ENCODE measurements around the gene WDR74. TPM values are rescaled to one million over a fixed set of nuclear protein-coding genes. Genes with fewer than 3 reads are reported as not detected.

WDR74 gene
- total and polyA plus RNA-seq, 9 of the 15 experiments (the other 6 are each of a cell fraction or from before 2014, with no cell fraction given), result 32.7 to 210 (median 114) TPM

DNA sequence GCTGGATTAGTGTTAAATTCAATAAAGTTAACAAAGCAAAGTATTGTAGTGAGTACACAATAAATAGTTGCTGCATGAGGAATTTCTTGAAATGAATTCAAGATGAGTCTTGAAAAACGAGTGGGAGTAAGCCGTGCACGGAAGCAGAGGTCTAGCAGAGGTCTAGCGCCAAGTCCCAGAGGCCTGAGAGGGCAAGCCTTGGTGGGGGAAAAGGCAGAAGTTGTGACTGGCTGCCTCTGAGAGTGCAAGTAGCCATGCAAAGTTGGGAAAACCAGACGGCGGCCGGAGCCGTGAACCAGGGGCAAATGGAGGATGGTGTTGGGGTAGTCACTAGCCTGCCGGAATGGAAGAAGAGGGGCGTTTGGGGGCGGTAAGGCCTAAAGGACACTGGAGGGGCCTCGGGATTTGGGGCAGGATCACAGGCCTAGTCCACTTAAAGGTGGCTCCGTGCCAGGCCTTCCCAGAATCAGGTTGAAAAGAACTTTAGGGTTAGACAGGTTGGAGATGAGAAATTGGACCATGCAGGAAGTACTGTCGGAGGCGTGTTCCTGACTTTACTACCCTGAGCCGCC, 40.9 kb upstream of the WDR74 start (continued):
- TF ChIP-seq, protein P1, sequence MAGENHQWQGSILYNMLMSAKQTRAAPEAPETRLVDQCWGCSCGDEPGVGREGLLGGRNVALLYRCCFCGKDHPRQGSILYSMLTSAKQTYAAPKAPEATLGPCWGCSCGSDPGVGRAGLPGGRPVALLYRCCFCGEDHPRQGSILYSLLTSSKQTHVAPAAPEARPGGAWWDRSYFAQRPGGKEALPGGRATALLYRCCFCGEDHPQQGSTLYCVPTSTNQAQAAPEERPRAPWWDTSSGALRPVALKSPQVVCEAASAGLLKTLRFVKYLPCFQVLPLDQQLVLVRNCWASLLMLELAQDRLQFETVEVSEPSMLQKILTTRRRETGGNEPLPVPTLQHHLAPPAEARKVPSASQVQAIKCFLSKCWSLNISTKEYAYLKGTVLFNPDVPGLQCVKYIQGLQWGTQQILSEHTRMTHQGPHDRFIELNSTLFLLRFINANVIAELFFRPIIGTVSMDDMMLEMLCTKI (IDR thresholded peaks at IDR 0.05; ENCODE audit: partially characterized antibody), result no peak
- TF ChIP-seq, protein P2, sequence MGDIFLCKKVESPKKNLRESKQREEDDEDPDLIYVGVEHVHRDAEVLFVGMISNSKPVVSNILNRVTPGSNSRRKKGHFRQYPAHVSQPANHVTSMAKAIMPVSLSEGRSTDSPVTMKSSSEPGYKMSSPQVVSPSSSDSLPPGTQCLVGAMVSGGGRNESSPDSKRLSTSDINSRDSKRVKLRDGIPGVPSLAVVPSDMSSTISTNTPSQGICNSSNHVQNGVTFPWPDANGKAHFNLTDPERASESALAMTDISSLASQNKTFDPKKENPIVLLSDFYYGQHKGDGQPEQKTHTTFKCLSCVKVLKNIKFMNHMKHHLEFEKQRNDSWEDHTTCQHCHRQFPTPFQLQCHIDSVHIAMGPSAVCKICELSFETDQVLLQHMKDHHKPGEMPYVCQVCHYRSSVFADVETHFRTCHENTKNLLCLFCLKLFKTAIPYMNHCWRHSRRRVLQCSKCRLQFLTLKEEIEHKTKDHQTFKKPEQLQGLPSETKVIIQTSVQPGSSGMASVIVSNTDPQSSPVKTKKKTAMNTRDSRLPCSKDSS (IDR thresholded peaks at IDR 0.05; ENCODE audit: low read depth, partially characterized antibody), result no peak
- TF ChIP-seq GABPB1 (CRISPR knock-in tag; IDR thresholded peaks at IDR 0.05) (no peak), SLC30A9 (CRISPR knock-in tag; IDR thresholded peaks at IDR 0.05) (0 out of 2 replicates have a peak, but pooled peaks have one; percentile 21), ZBTB8A (IDR thresholded peaks at IDR 0.05; ENCODE audit: partially characterized antibody) (no peak), POLR2A (conservative IDR thresholded peaks at IDR 0.05) (no peak), SNIP1 (IDR thresholded peaks at IDR 0.05; ENCODE audit: low read depth) (no peak), NBN (IDR thresholded peaks at IDR 0.05; ENCODE audit: low read depth) (no peak), ZBTB7A (IDR thresholded peaks at IDR 0.05; ENCODE audit: borderline replicate concordance, control insufficient read depth, low read depth, low read length) (no peak; the same call in 1 of the 2 replicates), SIN3B (IDR thresholded peaks at IDR 0.05; ENCODE audit: low read depth) (no peak), ZKSCAN3 (CRISPR knock-in tag; IDR thresholded peaks at IDR 0.05) (no peak), XRCC4 (IDR thresholded peaks at IDR 0.05; ENCODE audit: extremely low read depth, insufficient read depth, insufficient read length) (no peak), MEIS2 (IDR thresholded peaks at IDR 0.05; ENCODE audit: partially characterized antibody) (peak; percentile 19), BCOR (IDR thresholded peaks at IDR 0.05) (no peak), NR3C1 (CRISPR knock-in tag; IDR thresholded peaks at IDR 0.05) (no peak), KLF16 (IDR thresholded peaks at IDR 0.05) (0 out of 2 replicates have a peak, but pooled peaks have one; percentile 11), TCF7L2 (IDR thresholded peaks at IDR 0.05; ENCODE audit: low read depth, low read length) (no peak), MEF2A (IDR thresholded peaks at IDR 0.05; ENCODE audit: control insufficient read depth, low read depth, low read length) (no peak), SMARCA5 (IDR thresholded peaks at IDR 0.05) (no peak), TRIM28 (IDR thresholded peaks at IDR 0.05) (no peak)
- TF ChIP-seq, protein P3, sequence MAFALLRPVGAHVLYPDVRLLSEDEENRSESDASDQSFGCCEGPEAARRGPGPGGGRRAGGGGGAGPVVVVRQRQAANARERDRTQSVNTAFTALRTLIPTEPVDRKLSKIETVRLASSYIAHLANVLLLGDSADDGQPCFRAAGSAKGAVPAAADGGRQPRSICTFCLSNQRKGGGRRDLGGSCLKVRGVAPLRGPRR (CRISPR knock-in tag; IDR thresholded peaks at IDR 0.05), result no peak
- TF ChIP-seq, protein P4, sequence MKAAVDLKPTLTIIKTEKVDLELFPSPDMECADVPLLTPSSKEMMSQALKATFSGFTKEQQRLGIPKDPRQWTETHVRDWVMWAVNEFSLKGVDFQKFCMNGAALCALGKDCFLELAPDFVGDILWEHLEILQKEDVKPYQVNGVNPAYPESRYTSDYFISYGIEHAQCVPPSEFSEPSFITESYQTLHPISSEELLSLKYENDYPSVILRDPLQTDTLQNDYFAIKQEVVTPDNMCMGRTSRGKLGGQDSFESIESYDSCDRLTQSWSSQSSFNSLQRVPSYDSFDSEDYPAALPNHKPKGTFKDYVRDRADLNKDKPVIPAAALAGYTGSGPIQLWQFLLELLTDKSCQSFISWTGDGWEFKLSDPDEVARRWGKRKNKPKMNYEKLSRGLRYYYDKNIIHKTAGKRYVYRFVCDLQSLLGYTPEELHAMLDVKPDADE (conservative IDR thresholded peaks at IDR 0.05; ENCODE audit: control insufficient read depth, low read depth, low read length), result no peak
- TF ChIP-seq, protein P5, sequence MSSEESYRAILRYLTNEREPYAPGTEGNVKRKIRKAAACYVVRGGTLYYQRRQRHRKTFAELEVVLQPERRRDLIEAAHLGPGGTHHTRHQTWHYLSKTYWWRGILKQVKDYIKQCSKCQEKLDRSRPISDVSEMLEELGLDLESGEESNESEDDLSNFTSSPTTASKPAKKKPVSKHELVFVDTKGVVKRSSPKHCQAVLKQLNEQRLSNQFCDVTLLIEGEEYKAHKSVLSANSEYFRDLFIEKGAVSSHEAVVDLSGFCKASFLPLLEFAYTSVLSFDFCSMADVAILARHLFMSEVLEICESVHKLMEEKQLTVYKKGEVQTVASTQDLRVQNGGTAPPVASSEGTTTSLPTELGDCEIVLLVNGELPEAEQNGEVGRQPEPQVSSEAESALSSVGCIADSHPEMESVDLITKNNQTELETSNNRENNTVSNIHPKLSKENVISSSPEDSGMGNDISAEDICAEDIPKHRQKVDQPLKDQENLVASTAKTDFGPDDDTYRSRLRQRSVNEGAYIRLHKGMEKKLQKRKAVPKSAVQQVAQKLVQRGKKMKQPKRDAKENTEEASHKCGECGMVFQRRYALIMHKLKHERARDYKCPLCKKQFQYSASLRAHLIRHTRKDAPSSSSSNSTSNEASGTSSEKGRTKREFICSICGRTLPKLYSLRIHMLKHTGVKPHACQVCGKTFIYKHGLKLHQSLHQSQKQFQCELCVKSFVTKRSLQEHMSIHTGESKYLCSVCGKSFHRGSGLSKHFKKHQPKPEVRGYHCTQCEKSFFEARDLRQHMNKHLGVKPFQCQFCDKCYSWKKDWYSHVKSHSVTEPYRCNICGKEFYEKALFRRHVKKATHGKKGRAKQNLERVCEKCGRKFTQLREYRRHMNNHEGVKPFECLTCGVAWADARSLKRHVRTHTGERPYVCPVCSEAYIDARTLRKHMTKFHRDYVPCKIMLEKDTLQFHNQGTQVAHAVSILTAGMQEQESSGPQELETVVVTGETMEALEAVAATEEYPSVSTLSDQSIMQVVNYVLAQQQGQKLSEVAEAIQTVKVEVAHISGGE (CRISPR knock-in tag; IDR thresholded peaks at IDR 0.05), result no peak

All from K562 (cell line).